DOHH2 (cell line): ENCODE data around the gene MALAT1.

Source experiments
- EZH2phosphoT487 ChIP-seq: fragments of 200-600 bp; sonication (generic); IDR thresholded peaks from 2 replicates; pipeline ENCODE4 v1.6.1; 2017; ENCODE audit warnings: borderline replicate concordance, mild to moderate bottlenecking, antibody characterized with exemption, low read length, moderate library complexity, mixed read lengths
- TF ChIP-seq, protein P1 (sequence below): fragments of 200-600 bp; sonication (generic); IDR thresholded peaks from one replicate; pipeline ENCODE4 v1.5.1; 2014; ENCODE audit warnings: antibody characterized with exemption, mild to moderate bottlenecking, low read depth, low read length; ENCODE audit not compliant: poor library complexity, severe bottlenecking

GRCh38 chr11:65539744-65540289 is 41.0 kb downstream of the MALAT1 start:
- TF ChIP-seq, protein P1, sequence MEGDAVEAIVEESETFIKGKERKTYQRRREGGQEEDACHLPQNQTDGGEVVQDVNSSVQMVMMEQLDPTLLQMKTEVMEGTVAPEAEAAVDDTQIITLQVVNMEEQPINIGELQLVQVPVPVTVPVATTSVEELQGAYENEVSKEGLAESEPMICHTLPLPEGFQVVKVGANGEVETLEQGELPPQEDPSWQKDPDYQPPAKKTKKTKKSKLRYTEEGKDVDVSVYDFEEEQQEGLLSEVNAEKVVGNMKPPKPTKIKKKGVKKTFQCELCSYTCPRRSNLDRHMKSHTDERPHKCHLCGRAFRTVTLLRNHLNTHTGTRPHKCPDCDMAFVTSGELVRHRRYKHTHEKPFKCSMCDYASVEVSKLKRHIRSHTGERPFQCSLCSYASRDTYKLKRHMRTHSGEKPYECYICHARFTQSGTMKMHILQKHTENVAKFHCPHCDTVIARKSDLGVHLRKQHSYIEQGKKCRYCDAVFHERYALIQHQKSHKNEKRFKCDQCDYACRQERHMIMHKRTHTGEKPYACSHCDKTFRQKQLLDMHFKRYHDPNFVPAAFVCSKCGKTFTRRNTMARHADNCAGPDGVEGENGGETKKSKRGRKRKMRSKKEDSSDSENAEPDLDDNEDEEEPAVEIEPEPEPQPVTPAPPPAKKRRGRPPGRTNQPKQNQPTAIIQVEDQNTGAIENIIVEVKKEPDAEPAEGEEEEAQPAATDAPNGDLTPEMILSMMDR = no peak
- TF ChIP-seq EZH2phosphoT487 = no peak
